CD14-positive monocyte (primary cell): Measurements from ENCODE around the gene KIF3C. TPM values are rescaled to one million over a fixed set of nuclear protein-coding genes. Genes with fewer than 3 reads are reported as not detected.

Experiments used
- DNase-seq, 3 donors: peaks; one replicate each; pipeline ENCODE4 v3.0.0-alpha.2; 2011 to 2022
- H2AFZ ChIP-seq: 2 replicates; pipeline ENCODE4 v1.6.0; 2012; ENCODE audit warnings: mild to moderate bottlenecking, low read depth, low read length, inconsistent platforms; ENCODE audit not compliant: insufficient read depth, poor library complexity, severe bottlenecking
- H3K27ac ChIP-seq, 2 donors: 1 replicate in 1 of 2; 2 replicates in 1 of 2; pipeline ENCODE4 v1.5.1; 2012 to 2013; ENCODE audit warnings: low read length in 2 of 2, control low read depth in 1 of 2, inconsistent platforms in 1 of 2, low read depth in 1 of 2, mild to moderate bottlenecking in 1 of 2
- H3K27me3 ChIP-seq, 2 donors: one replicate each; pipeline versions ENCODE4 v1.6.0 to v1.6.1; 2011 to 2013; ENCODE audit warnings: low read length in 2 of 2; ENCODE audit not compliant: control insufficient read depth in 2 of 2, insufficient read depth in 2 of 2
- H3K36me3 ChIP-seq, 2 donors: replicated peaks in 1 of 2; 1 replicate in 1 of 2; 2 replicates in 1 of 2; pipeline versions ENCODE4 v1.5.1 to v1.6.1; 2012 to 2013; ENCODE audit warnings: low read length in 2 of 2, control low read depth in 1 of 2, inconsistent platforms in 1 of 2, mild to moderate bottlenecking in 1 of 2; ENCODE audit not compliant: insufficient read depth in 2 of 2, control insufficient read depth in 1 of 2
- H3K4me1 ChIP-seq, 2 donors: 1 replicate in 1 of 2; 2 replicates in 1 of 2; pipeline versions ENCODE4 v1.5.1 to v1.6.1; 2012 to 2013; ENCODE audit warnings: low read length in 2 of 2, control low read depth in 1 of 2, inconsistent platforms in 1 of 2, mild to moderate bottlenecking in 1 of 2, moderate library complexity in 1 of 2; ENCODE audit not compliant: insufficient read depth in 2 of 2, control insufficient read depth in 1 of 2
- H3K4me2 ChIP-seq: replicated peaks from 2 replicates; pipeline ENCODE3; 2012; ENCODE audit warnings: low read length, moderate library complexity, mild to moderate bottlenecking; ENCODE audit not compliant: poor library complexity, severe bottlenecking; ENCODE audit errors: extremely low read depth
- H3K4me3 ChIP-seq, 3 experiments: fragments of 200-600 bp in 1 of 3; sonication (generic) in 1 of 3; replicated peaks in 1 of 3; 1 replicate in 2 of 3; 2 replicates in 1 of 3; pipeline ENCODE4 v1.5.1; 2011 to 2013; ENCODE audit warnings: low read length in 3 of 3, mild to moderate bottlenecking in 3 of 3, control low read depth in 2 of 3, low read depth in 2 of 3, inconsistent platforms in 1 of 3, moderate library complexity in 1 of 3
- H3K79me2 ChIP-seq: 2 replicates; pipeline ENCODE4 v1.6.0; 2012; ENCODE audit warnings: mild to moderate bottlenecking, control low read depth, inconsistent platforms, low read length, moderate library complexity; ENCODE audit not compliant: insufficient read depth
- H3K9ac ChIP-seq: 2 replicates; pipeline ENCODE4 v1.6.0; 2017; ENCODE audit warnings: low read length, mild to moderate bottlenecking; ENCODE audit not compliant: insufficient read depth, poor library complexity, severe bottlenecking
- H3K9me3 ChIP-seq, 2 donors: replicated peaks in 1 of 2; 1 replicate in 1 of 2; 2 replicates in 1 of 2; pipeline versions ENCODE4 v1.5.1 to v1.6.1; 2012 to 2013; ENCODE audit warnings: low read length in 2 of 2, control low read depth in 1 of 2; ENCODE audit not compliant: control insufficient read depth in 1 of 2, insufficient read depth in 1 of 2
- H4K20me1 ChIP-seq: 2 replicates; pipeline ENCODE4 v1.6.0; 2012; ENCODE audit warnings: mild to moderate bottlenecking, low read length, control low read depth, moderate library complexity; ENCODE audit not compliant: insufficient read depth
- H3K27ac Mint-ChIP-seq, 7 donors: one replicate each; pipeline ENCODE4 v1.8.0; 2020; ENCODE audit warnings: mild to moderate bottlenecking in 7 of 7, mixed read lengths in 7 of 7, moderate library complexity in 6 of 7, inconsistent platforms in 2 of 7
- H3K27me3 Mint-ChIP-seq, 3 donors: one replicate each; pipeline ENCODE4 v1.8.0; 2021 to 2022; ENCODE audit warnings: low read depth in 3 of 3, mild to moderate bottlenecking in 3 of 3, mixed read lengths in 3 of 3, moderate library complexity in 3 of 3, inconsistent platforms in 1 of 3
- H3K36me3 Mint-ChIP-seq, 2 donors: one replicate each; pipeline ENCODE4 v1.8.0; 2020; ENCODE audit warnings: mixed read lengths in 2 of 2, inconsistent platforms in 1 of 2, mild to moderate bottlenecking in 1 of 2
- H3K4me1 Mint-ChIP-seq: one replicate; pipeline ENCODE4 v1.8.0; 2020; ENCODE audit warnings: mild to moderate bottlenecking, mixed read lengths
- H3K4me3 Mint-ChIP-seq, 2 donors: one replicate each; pipeline ENCODE4 v1.8.0; 2020; ENCODE audit warnings: mild to moderate bottlenecking in 2 of 2, mixed read lengths in 2 of 2, moderate library complexity in 1 of 2
- H3K9me3 Mint-ChIP-seq, 7 donors: one replicate each; pipeline ENCODE4 v1.8.0; 2020 to 2022; ENCODE audit warnings: mixed read lengths in 7 of 7, mild to moderate bottlenecking in 6 of 7, moderate library complexity in 6 of 7, inconsistent platforms in 2 of 7
- WGBS: methylation state at CpG from one replicate; pipeline ENCODE4 v1.1.5; 2013; ENCODE audit warnings: missing lambda C conversion rate; ENCODE audit not compliant: insufficient coverage; 5-methylcytosine and 5-hydroxymethylcytosine counted together
- intact Hi-C, 2 donors: fragments of 100-400 bp; cut with micrococcal nuclease; formaldehyde crosslinking; loops; one replicate each; pipeline versions ENCODE4 v1.15.0 to v1.15.1; 2023
- polyA plus RNA-seq, 3 donors: library from polyadenylated mRNA; depleted of rRNA in 1 of 3; unstranded in 2 of 3; stranded (reverse) in 1 of 3; fragments of 300-500 nt in 2 of 3; fragments of >200 nt in 1 of 3; fragmentation: Illumina TruSeq in 2 of 3; gene quantifications; 1 replicate in 2 of 3; 2 replicates in 1 of 3; pipeline ENCODE4 v1.2.3, GENCODE V29; 2012 to 2021
- TF ChIP-seq, protein P1 (sequence below): fragments of 200-600 bp; IDR thresholded peaks from one replicate; pipeline ENCODE4 v1.8.0; 2022; ENCODE audit warnings: antibody characterized with exemption, mild to moderate bottlenecking

The KIF3C gene
- polyA plus RNA-seq, 3 donors = 0.28 to 0.97 (median 0.47) TPM

DNA sequence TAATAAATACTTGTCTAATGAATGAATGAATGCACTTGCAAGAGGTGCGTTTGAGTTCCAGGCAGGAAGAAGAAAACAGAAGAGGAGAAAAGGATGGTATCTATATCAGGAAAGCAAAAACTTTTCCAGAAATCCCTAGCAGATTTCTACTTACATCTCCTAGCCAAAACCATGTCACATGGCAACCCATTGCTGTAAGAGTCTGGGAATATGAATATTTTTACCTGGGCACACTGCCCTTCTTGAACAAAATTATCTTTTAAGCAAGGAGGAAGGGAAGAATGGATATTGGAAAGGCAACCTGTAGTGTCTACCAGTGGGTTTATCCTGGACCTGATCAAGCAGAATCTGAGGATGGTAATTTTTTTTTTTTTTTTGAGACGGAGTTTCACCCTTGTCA is 59.8 kb downstream of the KIF3C start:
- H3K79me2 ChIP-seq = no peaks in the 10 kb centered on the region
- DNase-seq = no peak
- no peaks in the 10 kb centered on the region for H3K27me3 ChIP-seq
- intact Hi-C loops = no loop called here
- H3K9me3 Mint-ChIP-seq = no peaks in the 10 kb centered on the region
- no peak overlapping the region for H3K4me3 Mint-ChIP-seq
- H3K27ac ChIP-seq = no peak overlapping the region
- no peak overlapping the region for H2AFZ ChIP-seq
- H3K4me2 ChIP-seq = no peak overlapping the region
- peaks cover 0 to 5% of the 10 kb centered on the region in 2 donors for H3K36me3 ChIP-seq
- H3K27ac Mint-ChIP-seq = no peak overlapping the region
- H3K9me3 ChIP-seq = no peaks in the 10 kb centered on the region
- H3K27me3 Mint-ChIP-seq = peaks cover 2 to 11% (median 10%) of the 10 kb centered on the region in 3 donors
- no peaks in the 10 kb centered on the region for H3K4me1 ChIP-seq
- H3K4me1 Mint-ChIP-seq = no peaks in the 10 kb centered on the region
- H3K36me3 Mint-ChIP-seq = peaks cover 0 to 5% of the 10 kb centered on the region in 2 donors
- H3K4me3 ChIP-seq = no peak overlapping the region
- WGBS = no CpG with 5 or more reads among the region's 2 CpGs
- TF ChIP-seq, protein P1, sequence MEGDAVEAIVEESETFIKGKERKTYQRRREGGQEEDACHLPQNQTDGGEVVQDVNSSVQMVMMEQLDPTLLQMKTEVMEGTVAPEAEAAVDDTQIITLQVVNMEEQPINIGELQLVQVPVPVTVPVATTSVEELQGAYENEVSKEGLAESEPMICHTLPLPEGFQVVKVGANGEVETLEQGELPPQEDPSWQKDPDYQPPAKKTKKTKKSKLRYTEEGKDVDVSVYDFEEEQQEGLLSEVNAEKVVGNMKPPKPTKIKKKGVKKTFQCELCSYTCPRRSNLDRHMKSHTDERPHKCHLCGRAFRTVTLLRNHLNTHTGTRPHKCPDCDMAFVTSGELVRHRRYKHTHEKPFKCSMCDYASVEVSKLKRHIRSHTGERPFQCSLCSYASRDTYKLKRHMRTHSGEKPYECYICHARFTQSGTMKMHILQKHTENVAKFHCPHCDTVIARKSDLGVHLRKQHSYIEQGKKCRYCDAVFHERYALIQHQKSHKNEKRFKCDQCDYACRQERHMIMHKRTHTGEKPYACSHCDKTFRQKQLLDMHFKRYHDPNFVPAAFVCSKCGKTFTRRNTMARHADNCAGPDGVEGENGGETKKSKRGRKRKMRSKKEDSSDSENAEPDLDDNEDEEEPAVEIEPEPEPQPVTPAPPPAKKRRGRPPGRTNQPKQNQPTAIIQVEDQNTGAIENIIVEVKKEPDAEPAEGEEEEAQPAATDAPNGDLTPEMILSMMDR = no peak
- H3K9ac ChIP-seq = no peak overlapping the region
- H4K20me1 ChIP-seq = no peaks in the 10 kb centered on the region

DNA sequence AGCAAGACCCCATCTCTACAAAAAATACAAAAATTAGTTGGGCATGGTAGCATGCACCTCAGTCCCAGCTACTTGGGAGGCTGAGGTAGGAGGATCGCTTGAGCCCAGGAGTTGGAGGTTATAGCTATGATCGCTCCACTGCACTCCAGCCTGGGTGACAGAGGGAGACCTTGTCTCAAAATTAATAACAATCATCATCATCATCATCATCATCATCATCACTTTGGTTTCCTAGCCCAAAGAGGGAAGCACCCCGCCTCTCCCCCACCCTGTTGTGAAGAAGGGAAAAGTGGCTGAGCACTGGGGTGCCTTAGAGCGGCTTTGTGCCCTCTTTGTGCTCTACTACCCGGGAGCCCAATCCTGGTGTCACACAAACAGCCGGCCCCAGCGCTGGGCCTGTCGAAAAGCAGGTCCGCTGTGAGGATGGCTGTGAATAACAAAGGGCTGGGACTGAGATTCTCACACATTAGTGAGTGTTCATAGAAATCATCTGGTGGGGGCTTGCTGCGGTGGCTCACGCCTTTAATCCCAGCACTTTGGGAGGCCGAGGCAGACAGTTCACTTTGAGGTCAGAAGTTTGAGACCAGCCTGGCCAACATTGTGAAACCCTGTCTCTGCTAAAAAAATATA is 61.4 kb downstream of the KIF3C start:
- intact Hi-C loops = no loop called here
- no peak overlapping the region for H3K4me3 Mint-ChIP-seq
- Histone ChIP-seq H3K9me3 (no peaks in the 10 kb centered on the region), H3K4me3 (no peak overlapping the region), H3K4me1 (peaks cover 6 to 7% of the 10 kb centered on the region in 2 donors), H3K79me2 (no peaks in the 10 kb centered on the region), H3K27ac (no peak overlapping the region), H3K4me2 (no peak overlapping the region), H3K36me3 (no peaks in the 10 kb centered on the region), H3K27me3 (no peaks in the 10 kb centered on the region), H3K9ac (no peak overlapping the region), H4K20me1 (no peaks in the 10 kb centered on the region), H2AFZ (no peak overlapping the region)
- H3K36me3 Mint-ChIP-seq = no peaks in the 10 kb centered on the region
- no peak for DNase-seq
- peak overlapping the region in 1 of 7 donors; percentile 15 for H3K27ac Mint-ChIP-seq
- H3K27me3 Mint-ChIP-seq = peaks cover 7 to 14% (median 12%) of the 10 kb centered on the region in 3 donors
- 96% methylated on average over 6 of the region's 12 CpGs for WGBS
- no peaks in the 10 kb centered on the region for H3K9me3 Mint-ChIP-seq
- peaks cover 9% of the 10 kb centered on the region for H3K4me1 Mint-ChIP-seq
- TF ChIP-seq, protein P1 = no peak
